Anterior cingulate cortex (tissue), 58 donors: ENCODE results near the gene EMC1.
A peak's percentile ranks its signal among the peaks of the same experiment; 100 is the strongest.
"Not testable (repeated sequence)": the region's sequence is repeated elsewhere in the genome, so short reads cannot be mapped to it uniquely, and the experiment has no call there.

ENCODE experiments used
- DNase-seq, 58 donors: peaks; one replicate each; lab custom pipeline; 2025; lab: John Stamatoyannopoulos, UW

EMC1 gene

GRCh38 chr1:19251305-19252196 is at the start of gene EMC1, which contains the start of gene MRTO4:
Gene EMC1 (minus strand): TSS chr1:19251524. CDS start chr1:19251509, 15 bp downstream.
Gene MRTO4 (plus strand): TSS chr1:19251805. CDS start chr1:19251836, 31 bp downstream.
- DNase-seq = peak; percentile 6 to 97 (median 85)

GRCh38 chr1:19300211-19300610 is 48.9 kb upstream of the EMC1 start:
- DNase-seq = no peak

GRCh38 chr1:19294638-19295037 is 43.3 kb upstream of the EMC1 start:
- DNase-seq = no peak

- DNase-seq = no peak
Observed at GRCh38 chr1:19289244-19289643, 37.9 kb upstream of the EMC1 start.

GRCh38 chr1:19288324-19289241 is 37.3 kb upstream of the EMC1 start, which contains the start of gene AKR7A3:
Gene AKR7A3 (minus strand): TSS chr1:19288770. CDS start chr1:19288709, 61 bp downstream.
- peak in 40 of 58 donors; percentile 3 to 73 (median 30) for DNase-seq

GRCh38 chr1:19287436-19288185 is 36.3 kb upstream of the EMC1 start:
- DNase-seq = no peak

GRCh38 chr1:19285807-19286206 is 34.5 kb upstream of the EMC1 start:
- DNase-seq = not testable (repeated sequence)

- DNase-seq = not testable (repeated sequence)
Observed at GRCh38 chr1:19285366-19285765, 34.0 kb upstream of the EMC1 start.

GRCh38 chr1:19284881-19285280 is 33.6 kb upstream of the EMC1 start:
- no peak for DNase-seq

GRCh38 chr1:19283891-19284290 is 32.6 kb upstream of the EMC1 start:
- no peak for DNase-seq

- no peak for DNase-seq
Observed at GRCh38 chr1:19274636-19275035, 23.3 kb upstream of the EMC1 start.

- DNase-seq = not testable (repeated sequence)
Observed at GRCh38 chr1:19273844-19274531, 22.7 kb upstream of the EMC1 start.

- no peak for DNase-seq
Observed at GRCh38 chr1:19273106-19273843, 22.0 kb upstream of the EMC1 start.

- no peak for DNase-seq
Observed at GRCh38 chr1:19272064-19272463, 20.7 kb upstream of the EMC1 start.

- not testable (repeated sequence) for DNase-seq
Observed at GRCh38 chr1:19270343-19270730, 19.0 kb upstream of the EMC1 start.

GRCh38 chr1:19269427-19270342 is 18.4 kb upstream of the EMC1 start:
- DNase-seq = not testable (repeated sequence)

- no peak for DNase-seq
Observed at GRCh38 chr1:19268445-19268844, 17.1 kb upstream of the EMC1 start.

- DNase-seq = no peak
Observed at GRCh38 chr1:19262744-19263143, 11.4 kb upstream of the EMC1 start.
